Endothelial cell of umbilical vein (primary cell): ENCODE results near the gene RASL10B. TPM values are rescaled to one million over a fixed set of nuclear protein-coding genes. Genes with fewer than 3 reads are reported as not detected.

ENCODE experiments used
- BruUV-seq: library from RNA; stranded (reverse); fragments of 400-500 nt; replicated peaks from 2 replicates; lab custom pipeline; 2021; lab: Mats Ljungman, UMichigan
- CTCF ChIA-PET: fragments of 300-600, 350-600 bp; sonication (Branson Sonifier 250); formaldehyde crosslinking; loops from one replicate; lab custom pipeline; 2021; ENCODE audit warnings: antibody characterized with exemption, inconsistent platforms; lab: Charles Lee
- POLR2A ChIA-PET: fragments of 300-600, 350-600 bp; sonication (Branson Sonifier 250); formaldehyde crosslinking; loops from one replicate; lab custom pipeline; 2021; ENCODE audit warnings: antibody characterized with exemption, inconsistent platforms; lab: Charles Lee
- DNase-seq: peaks from one replicate; pipeline ENCODE4 v3.0.0-alpha.2; 2011; ENCODE audit warnings: low read depth, low spot score
- FAIRE-seq: peaks from 2 replicates; lab custom pipeline; 2011; peaks lifted over from hg19 to GRCh38; lab: Jason Lieb, UNC
- H2AFZ ChIP-seq: 2 replicates; pipeline ENCODE4 v1.6.0; 2012; ENCODE audit warnings: low read depth, low read length, control low read depth, inconsistent platforms
- H3K27ac ChIP-seq: 2 replicates; pipeline ENCODE4 v1.5.1; 2011; ENCODE audit warnings: low read depth, mild to moderate bottlenecking, control low read depth, low read length, moderate library complexity; ENCODE audit not compliant: insufficient read depth
- H3K27me3 ChIP-seq, 2 experiments: 2 replicates each; pipeline versions ENCODE4 v1.6.0 to v1.6.1; 2011; ENCODE audit warnings: low read length in 2 of 2, mixed read lengths in 1 of 2; ENCODE audit not compliant: control insufficient read depth in 2 of 2, insufficient read depth in 2 of 2
- H3K36me3 ChIP-seq, 2 experiments: 2 replicates in 1 of 2; 3 replicates in 1 of 2; pipeline ENCODE4 v1.5.1; 2011; ENCODE audit warnings: low read length in 2 of 2, mild to moderate bottlenecking in 1 of 2, moderate library complexity in 1 of 2; ENCODE audit not compliant: control insufficient read depth in 2 of 2, insufficient read depth in 2 of 2; ENCODE audit errors: extremely low read depth in 1 of 2
- H3K4me1 ChIP-seq: 3 replicates; pipeline ENCODE4 v1.5.1; 2011; ENCODE audit warnings: mild to moderate bottlenecking, low read length; ENCODE audit not compliant: control insufficient read depth, insufficient read depth; ENCODE audit errors: extremely low read depth
- H3K4me2 ChIP-seq: 2 replicates; pipeline ENCODE4 v1.6.1; 2011; ENCODE audit warnings: low read length, control low read depth, mixed read lengths; ENCODE audit not compliant: insufficient read depth
- H3K4me3 ChIP-seq, 3 experiments: fragments of 200-600 bp in 1 of 3; sonication (generic), shearing (Covaris generic) in 1 of 3; replicated peaks in 1 of 3; 2 replicates each; pipeline ENCODE4 v1.5.1; 2011 to 2016; ENCODE audit warnings: control low read depth in 3 of 3, low read length in 3 of 3, mild to moderate bottlenecking in 2 of 3, inconsistent platforms in 1 of 3, low read depth in 1 of 3, moderate library complexity in 1 of 3; ENCODE audit not compliant: insufficient read depth in 1 of 3
- H3K79me2 ChIP-seq: 2 replicates; pipeline ENCODE4 v1.6.0; 2012; ENCODE audit warnings: low read length, inconsistent platforms; ENCODE audit not compliant: control insufficient read depth, insufficient read depth
- H3K9ac ChIP-seq: replicated peaks from 2 replicates; pipeline ENCODE3; 2011; ENCODE audit warnings: low read length, control low read depth; ENCODE audit not compliant: insufficient read depth; ENCODE audit errors: extremely low read depth
- H3K9me1 ChIP-seq: replicated peaks from 3 replicates; pipeline ENCODE4 v1.6.0; 2011; ENCODE audit warnings: mild to moderate bottlenecking, low read length; ENCODE audit not compliant: control insufficient read depth, insufficient read depth; ENCODE audit errors: extremely low read depth
- H3K9me3 ChIP-seq: replicated peaks from 2 replicates; pipeline ENCODE4 v1.5.1; 2012; ENCODE audit warnings: low read length, inconsistent platforms; ENCODE audit not compliant: control insufficient read depth, insufficient read depth
- H4K20me1 ChIP-seq: replicated peaks from 2 replicates; pipeline ENCODE3; 2011; ENCODE audit warnings: mild to moderate bottlenecking, low read length; ENCODE audit not compliant: control insufficient read depth, insufficient read depth; ENCODE audit errors: extremely low read depth
- EZH2 ChIP-seq: IDR thresholded peaks from 2 replicates; pipeline ENCODE4 v1.6.1; 2012; ENCODE audit warnings: borderline replicate concordance, low read depth, mild to moderate bottlenecking, moderate library complexity, low read length, inconsistent platforms; ENCODE audit not compliant: severe bottlenecking
- FOS ChIP-seq: IDR thresholded peaks from 2 replicates; pipeline ENCODE4 v1.6.1; 2011; ENCODE audit warnings: mild to moderate bottlenecking, low read length, moderate library complexity, borderline replicate concordance; ENCODE audit not compliant: insufficient read depth
- GATA2 ChIP-seq: IDR thresholded peaks from 2 replicates; pipeline ENCODE4 v1.7.0; 2011; ENCODE audit warnings: low read depth, mild to moderate bottlenecking, moderate library complexity, mixed read lengths, low read length; ENCODE audit not compliant: insufficient read length, insufficient read depth
- JUN ChIP-seq: IDR thresholded peaks from 2 replicates; pipeline ENCODE4 v1.6.1; 2011; ENCODE audit warnings: borderline replicate concordance, low read depth; ENCODE audit not compliant: insufficient read length, insufficient read depth
- MYC ChIP-seq: IDR thresholded peaks from one replicate; pipeline ENCODE4 v1.6.1; 2011; ENCODE audit warnings: mild to moderate bottlenecking, low read depth, low read length
- POLR2A ChIP-seq: IDR thresholded peaks from 2 replicates; pipeline ENCODE4 v1.6.1; 2012; ENCODE audit warnings: low read depth, mild to moderate bottlenecking, control low read depth, low read length
- POLR2AphosphoS5 ChIP-seq: IDR thresholded peaks from 2 replicates; pipeline ENCODE4 v1.6.1; 2012; ENCODE audit warnings: low read depth, mild to moderate bottlenecking, control low read depth, low read length, moderate library complexity; ENCODE audit not compliant: insufficient read depth
- dilution Hi-C: fragments of 300-500 bp; cut with MboI; formaldehyde crosslinking; loops from one replicate; pipeline ENCODE4 v1.15.0; 2019; ENCODE audit warnings: low sequenced_read_pairs; ENCODE audit not compliant: extremely low pct_ligation_motif_present
- intact Hi-C: fragments of 100-400 bp; cut with micrococcal nuclease; formaldehyde crosslinking; loops from one replicate; pipeline ENCODE4 v1.10.0; 2022
- polyA plus RNA-seq, 4 experiments: library from polyadenylated mRNA; depleted of rRNA in 3 of 4; stranded (reverse) in 3 of 4; unstranded in 1 of 4; fragments of >200 nt; gene quantifications; 2 replicates each; pipeline versions ENCODE4 v1.2.1 to v1.2.3, GENCODE V29; 2011 to 2012; ENCODE audit warnings: missing spikeins in 1 of 4
- total RNA-seq: library from RNA; stranded (reverse); gene quantifications from 2 replicates; pipeline ENCODE4 v1.2.3, GENCODE V29; 2021
- TF ChIP-seq, protein P1 (sequence below): IDR thresholded peaks from 2 replicates; pipeline ENCODE4 v1.6.1; 2011; ENCODE audit not compliant: insufficient read depth, insufficient read length
- TF ChIP-seq, protein P2 (sequence below), 2 donors: IDR thresholded peaks; 1 replicate in 1 of 2; 2 replicates in 1 of 2; pipeline ENCODE4 v1.5.1; 2011; ENCODE audit warnings: low read length in 2 of 2, mild to moderate bottlenecking in 2 of 2, moderate library complexity in 2 of 2, control low read depth in 1 of 2, inconsistent platforms in 1 of 2, low read depth in 1 of 2; ENCODE audit not compliant: insufficient read depth in 1 of 2; ENCODE audit errors: extremely low read depth in 1 of 2

RASL10B gene
- total and polyA plus RNA-seq, 2 donors (not counting 3 experiments of a cell fraction or from before 2014, with no cell fraction given): 0.19 to 0.71 TPM

DNA sequence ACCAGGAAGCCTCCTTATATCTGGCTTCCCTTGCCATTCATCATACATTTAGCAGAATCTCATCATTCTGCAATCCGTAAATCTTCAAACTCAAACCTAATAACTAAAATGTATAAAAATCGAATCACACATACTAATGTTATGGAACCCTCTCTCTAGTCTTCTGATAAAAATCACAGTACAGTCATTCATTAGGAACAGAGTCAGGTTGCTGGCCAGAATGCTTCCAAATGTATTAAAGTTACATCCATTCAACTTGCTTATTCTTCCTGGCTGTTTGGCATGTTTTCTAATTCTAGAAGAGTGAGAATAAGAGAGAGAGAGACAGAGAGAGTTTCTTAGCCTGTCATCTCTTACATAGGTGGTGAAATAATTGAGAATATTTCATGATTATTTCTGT lies 16.5 kb upstream of the RASL10B start:
- dilution Hi-C loops: no loop called here
- CTCF ChIA-PET: no interaction called here
- H3K4me1 ChIP-seq: peaks cover 15% of the 10 kb centered on the region
- FAIRE-seq (no peak), DNase-seq (no peak)
- H3K36me3 ChIP-seq: peaks cover 11 to 15% of the 10 kb centered on the region in 2 experiments
- BruUV-seq: no TSS peak
- H3K79me2 ChIP-seq: no peaks in the 10 kb centered on the region
- POLR2A ChIA-PET: no interaction called here
- intact Hi-C loops: no loop called here
- H3K27me3 ChIP-seq: no peaks in the 10 kb centered on the region
- H3K27ac ChIP-seq: no peak overlapping the region
- TF ChIP-seq POLR2A (no peak), GATA2 (no peak), POLR2AphosphoS5 (no peak), JUN (no peak), EZH2 (no peak), FOS (no peak), MYC (no peak)
- TF ChIP-seq, protein P1, sequence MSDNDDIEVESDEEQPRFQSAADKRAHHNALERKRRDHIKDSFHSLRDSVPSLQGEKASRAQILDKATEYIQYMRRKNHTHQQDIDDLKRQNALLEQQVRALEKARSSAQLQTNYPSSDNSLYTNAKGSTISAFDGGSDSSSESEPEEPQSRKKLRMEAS: no peak
- TF ChIP-seq, protein P2, sequence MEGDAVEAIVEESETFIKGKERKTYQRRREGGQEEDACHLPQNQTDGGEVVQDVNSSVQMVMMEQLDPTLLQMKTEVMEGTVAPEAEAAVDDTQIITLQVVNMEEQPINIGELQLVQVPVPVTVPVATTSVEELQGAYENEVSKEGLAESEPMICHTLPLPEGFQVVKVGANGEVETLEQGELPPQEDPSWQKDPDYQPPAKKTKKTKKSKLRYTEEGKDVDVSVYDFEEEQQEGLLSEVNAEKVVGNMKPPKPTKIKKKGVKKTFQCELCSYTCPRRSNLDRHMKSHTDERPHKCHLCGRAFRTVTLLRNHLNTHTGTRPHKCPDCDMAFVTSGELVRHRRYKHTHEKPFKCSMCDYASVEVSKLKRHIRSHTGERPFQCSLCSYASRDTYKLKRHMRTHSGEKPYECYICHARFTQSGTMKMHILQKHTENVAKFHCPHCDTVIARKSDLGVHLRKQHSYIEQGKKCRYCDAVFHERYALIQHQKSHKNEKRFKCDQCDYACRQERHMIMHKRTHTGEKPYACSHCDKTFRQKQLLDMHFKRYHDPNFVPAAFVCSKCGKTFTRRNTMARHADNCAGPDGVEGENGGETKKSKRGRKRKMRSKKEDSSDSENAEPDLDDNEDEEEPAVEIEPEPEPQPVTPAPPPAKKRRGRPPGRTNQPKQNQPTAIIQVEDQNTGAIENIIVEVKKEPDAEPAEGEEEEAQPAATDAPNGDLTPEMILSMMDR (IDR thresholded peaks at IDR 0.05; ENCODE audit: extremely low read depth in 1 of 2, insufficient read depth in 1 of 2, low read depth in 1 of 2, low read length in 2 of 2): no peak
- H3K9me3 ChIP-seq: no peaks in the 10 kb centered on the region
- H3K4me2 ChIP-seq: no peak overlapping the region
- H3K4me3 ChIP-seq: no peak overlapping the region
- H2AFZ ChIP-seq: no peak overlapping the region
- H3K9me1 ChIP-seq: no peaks in the 10 kb centered on the region
- peaks cover 2% of the 10 kb centered on the region for H4K20me1 ChIP-seq
- H3K9ac ChIP-seq: no peak overlapping the region
